ENCODE data around the gene WDR20.

- no peak for TF ChIP-seq EZH2 (IDR thresholded peaks at IDR 0.05; ENCODE audit: borderline replicate concordance, low read depth, low read length, severe bottlenecking)
- TF ChIP-seq MAX (IDR thresholded peaks at IDR 0.05; ENCODE audit: insufficient read depth, insufficient read length) = no peak
- no peak for TF ChIP-seq CTCF (IDR thresholded peaks at IDR 0.05; ENCODE audit: extremely low read depth in 1 of 2, insufficient read depth in 1 of 2, low read depth in 1 of 2, low read length in 2 of 2)
- TF ChIP-seq POLR2A (IDR thresholded peaks at IDR 0.05; ENCODE audit: low read depth, low read length) = no peak
- TF ChIP-seq FOS (IDR thresholded peaks at IDR 0.05; ENCODE audit: borderline replicate concordance, insufficient read depth, low read length) = no peak
- TF ChIP-seq JUN (IDR thresholded peaks at IDR 0.05; ENCODE audit: borderline replicate concordance, insufficient read depth, insufficient read length, low read depth) = no peak
- TF ChIP-seq POLR2AphosphoS5 (IDR thresholded peaks at IDR 0.05; ENCODE audit: insufficient read depth, low read depth, low read length) = no peak
- no peak for TF ChIP-seq GATA2 (IDR thresholded peaks at IDR 0.05; ENCODE audit: insufficient read depth, insufficient read length, low read depth, low read length)
- no peak for TF ChIP-seq MYC (IDR thresholded peaks at IDR 0.05; ENCODE audit: low read depth, low read length)
Observed at GRCh38 chr14:102111101-102111500, 28.6 kb upstream of the WDR20 start.
